H9 (cell line): ENCODE results near the gene ZAP70. TPM values are rescaled to one million over a fixed set of nuclear protein-coding genes. Genes with fewer than 3 reads are reported as not detected.

ENCODE experiments used
- DNase-seq: peaks from one replicate; pipeline ENCODE4 v3.0.0-alpha.2; 2017
- H2AFZ ChIP-seq: one replicate; pipeline ENCODE4 v1.6.1; 2013; ENCODE audit warnings: mild to moderate bottlenecking, low read length, control low read depth, moderate library complexity
- H2AK5ac ChIP-seq: 2 replicates; pipeline ENCODE4 v1.6.1; 2013; ENCODE audit warnings: low read length, control low read depth, mixed read lengths; ENCODE audit not compliant: insufficient read length
- H2BK120ac ChIP-seq: one replicate; pipeline ENCODE4 v1.6.1; 2013; ENCODE audit warnings: low read depth, mild to moderate bottlenecking, low read length, control low read depth, inconsistent platforms; ENCODE audit not compliant: poor library complexity, severe bottlenecking
- H2BK12ac ChIP-seq: 2 replicates; pipeline ENCODE4 v1.6.1; 2013; ENCODE audit warnings: low read length, control low read depth, mixed read lengths, low read depth; ENCODE audit not compliant: insufficient read length
- H2BK15ac ChIP-seq: 2 replicates; pipeline ENCODE4 v1.6.1; 2013; ENCODE audit warnings: low read depth, low read length, control low read depth
- H2BK20ac ChIP-seq: one replicate; pipeline ENCODE4 v1.6.1; 2013; ENCODE audit warnings: low read depth, mild to moderate bottlenecking, low read length, control low read depth, inconsistent platforms; ENCODE audit not compliant: poor library complexity, severe bottlenecking
- H2BK5ac ChIP-seq: 2 replicates; pipeline ENCODE4 v1.6.1; 2013; ENCODE audit warnings: low read length, control low read depth, mixed read lengths; ENCODE audit not compliant: insufficient read length
- H3K14ac ChIP-seq: 2 replicates; pipeline ENCODE4 v1.6.1; 2013; ENCODE audit warnings: low read length, control low read depth; ENCODE audit not compliant: insufficient read depth
- H3K18ac ChIP-seq: 2 replicates; pipeline ENCODE4 v1.6.1; 2013; ENCODE audit warnings: low read depth, mild to moderate bottlenecking, mixed read lengths, low read length, control low read depth; ENCODE audit not compliant: insufficient read length
- H3K23ac ChIP-seq: 2 replicates; pipeline ENCODE4 v1.6.1; 2013; ENCODE audit warnings: low read length, control low read depth, mixed read lengths, low read depth; ENCODE audit not compliant: insufficient read length
- H3K23me2 ChIP-seq: 2 replicates; pipeline ENCODE4 v1.6.1; 2013; ENCODE audit warnings: low read depth, mild to moderate bottlenecking, mixed read lengths, low read length, control low read depth; ENCODE audit not compliant: insufficient read length, poor library complexity, severe bottlenecking
- H3K27ac ChIP-seq: 2 replicates; pipeline ENCODE4 v1.5.1; 2013; ENCODE audit warnings: low read length, control low read depth, mixed read lengths, low read depth; ENCODE audit not compliant: insufficient read length
- H3K27me3 ChIP-seq: 2 replicates; pipeline ENCODE4 v1.6.1; 2013; ENCODE audit warnings: low read length, control low read depth, inconsistent platforms; ENCODE audit not compliant: insufficient read depth
- H3K4ac ChIP-seq: 2 replicates; pipeline ENCODE4 v1.6.1; 2013; ENCODE audit warnings: low read depth, mild to moderate bottlenecking, control low read depth, inconsistent platforms, low read length, moderate library complexity
- H3K4me1 ChIP-seq: 2 replicates; pipeline ENCODE4 v1.6.1; 2013; ENCODE audit warnings: low read length, control low read depth, inconsistent platforms; ENCODE audit not compliant: insufficient read depth
- H3K4me2 ChIP-seq: 2 replicates; pipeline ENCODE4 v1.6.1; 2013; ENCODE audit warnings: low read length, control low read depth, mixed read lengths; ENCODE audit not compliant: insufficient read length, insufficient read depth
- H3K56ac ChIP-seq: 2 replicates; pipeline ENCODE4 v1.6.1; 2013; ENCODE audit warnings: low read depth, mild to moderate bottlenecking, mixed read lengths, low read length, control low read depth; ENCODE audit not compliant: insufficient read length
- H3K79me1 ChIP-seq: 2 replicates; pipeline ENCODE4 v1.6.1; 2013; ENCODE audit warnings: low read depth, mild to moderate bottlenecking, moderate library complexity, low read length, control low read depth, inconsistent platforms; ENCODE audit not compliant: insufficient read depth, poor library complexity, severe bottlenecking
- H3K79me2 ChIP-seq: 2 replicates; pipeline ENCODE4 v1.6.1; 2013; ENCODE audit warnings: low read length, control low read depth, inconsistent platforms; ENCODE audit not compliant: insufficient read depth
- H3K9ac ChIP-seq: 2 replicates; pipeline ENCODE4 v1.6.1; 2013; ENCODE audit warnings: low read length, control low read depth, mixed read lengths; ENCODE audit not compliant: insufficient read length; ENCODE audit errors: extremely low read depth
- H3K9me3 ChIP-seq: one replicate; pipeline ENCODE4 v1.6.1; 2013; ENCODE audit warnings: low read depth, low read length, inconsistent platforms; ENCODE audit not compliant: control insufficient read depth
- H3T11ph ChIP-seq: one replicate; pipeline ENCODE4 v1.6.1; 2013; ENCODE audit warnings: mild to moderate bottlenecking, low read length, control low read depth, inconsistent platforms
- H4K20me1 ChIP-seq: one replicate; pipeline ENCODE4 v1.6.1; 2013; ENCODE audit not compliant: control insufficient read depth, insufficient read length, insufficient read depth
- H4K5ac ChIP-seq: 2 replicates; pipeline ENCODE4 v1.6.1; 2013; ENCODE audit warnings: low read depth, mild to moderate bottlenecking, mixed read lengths, low read length, control low read depth; ENCODE audit not compliant: insufficient read length
- H4K8ac ChIP-seq: replicated peaks from 2 replicates; pipeline ENCODE4 v1.6.1; 2013; ENCODE audit warnings: low read length, control low read depth, mixed read lengths, low read depth; ENCODE audit not compliant: insufficient read length
- H4K91ac ChIP-seq: 2 replicates; pipeline ENCODE4 v1.6.1; 2013; ENCODE audit warnings: low read depth, mild to moderate bottlenecking, moderate library complexity, mixed read lengths, low read length, control low read depth; ENCODE audit not compliant: insufficient read length
- H3K27ac Mint-ChIP-seq, 3 experiments: 2 replicates in 2 of 3; 3 replicates in 1 of 3; pipeline ENCODE4 v1.8.0; 2020 to 2021; ENCODE audit warnings: mixed read lengths in 3 of 3, mild to moderate bottlenecking in 1 of 3, moderate library complexity in 1 of 3
- H3K27me3 Mint-ChIP-seq: 2 replicates; pipeline ENCODE4 v1.8.0; 2021; ENCODE audit warnings: low read depth, mild to moderate bottlenecking, moderate library complexity, mixed read lengths
- H3K36me3 Mint-ChIP-seq, 3 experiments: 2 replicates in 2 of 3; 3 replicates in 1 of 3; pipeline ENCODE4 v1.8.0; 2020 to 2021; ENCODE audit warnings: low read depth in 3 of 3, mixed read lengths in 3 of 3; ENCODE audit not compliant: insufficient read depth in 1 of 3
- H3K4me1 Mint-ChIP-seq, 2 experiments: 2 replicates each; pipeline ENCODE4 v1.8.0; 2020; ENCODE audit warnings: mixed read lengths in 2 of 2
- H3K4me3 Mint-ChIP-seq, 2 experiments: 2 replicates in 1 of 2; 3 replicates in 1 of 2; pipeline ENCODE4 v1.8.0; 2020 to 2021; ENCODE audit warnings: mild to moderate bottlenecking in 2 of 2, mixed read lengths in 2 of 2, moderate library complexity in 1 of 2
- H3K9me3 Mint-ChIP-seq, 2 experiments: 2 replicates in 1 of 2; 3 replicates in 1 of 2; pipeline ENCODE4 v1.8.0; 2020; ENCODE audit warnings: mild to moderate bottlenecking in 2 of 2, mixed read lengths in 2 of 2, moderate library complexity in 1 of 2
- CTCF ChIP-seq: fragments of 200-600 bp; sonication (generic); conservative IDR thresholded peaks from 3 replicates; pipeline ENCODE4 v1.8.0; 2021; ENCODE audit warnings: antibody characterized with exemption, mild to moderate bottlenecking
- WGBS: extraction: QIAGEN DNeasy Blood & Tissue Kit; methylation state at CpG from one replicate; pipeline ENCODE4 v1.1.7; 2013; ENCODE audit warnings: missing lambda C conversion rate, low lambda C conversion rate, mixed read lengths; ENCODE audit not compliant: insufficient read length; ENCODE audit errors: extremely low coverage; 5-methylcytosine and 5-hydroxymethylcytosine counted together
- total RNA-seq: library from RNA; stranded (reverse); gene quantifications from 2 replicates; pipeline ENCODE4 v1.2.1, GENCODE V29; 2021

ZAP70 gene
- total RNA-seq, 1 experiment from 2014 or later: 0.24 TPM

DNA sequence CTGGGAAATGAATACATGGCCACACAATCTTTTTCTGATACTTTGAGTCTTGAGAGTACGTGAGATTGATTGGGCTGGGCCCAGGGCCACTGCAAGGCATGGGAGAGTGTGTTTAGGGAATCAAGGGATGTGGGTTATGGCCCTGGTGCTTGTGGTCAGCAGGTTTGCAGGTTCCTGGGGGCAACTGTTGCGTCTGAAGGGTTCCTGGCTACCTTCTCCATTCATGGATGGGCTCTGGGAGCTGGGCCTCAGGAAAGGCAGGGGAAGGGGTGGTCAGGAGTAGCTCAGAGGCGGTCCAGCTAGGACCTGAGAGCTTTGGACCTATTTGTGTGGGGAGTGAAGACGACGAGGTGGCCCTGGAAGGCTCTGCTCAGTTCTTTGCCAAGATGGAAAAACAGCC, 8.4 kb upstream of the ZAP70 start:
- no peaks in the 10 kb centered on the region for H3K79me2 ChIP-seq
- no peak overlapping the region for H3K14ac ChIP-seq
- H3K27ac ChIP-seq: no peak overlapping the region
- no peak overlapping the region for H2BK12ac ChIP-seq
- no peak overlapping the region for H2BK20ac ChIP-seq
- peaks cover 4% of the 10 kb centered on the region in 2 experiments for H3K4me1 Mint-ChIP-seq
- peak; percentile 10 for DNase-seq
- peaks cover 0 to 2% (median 0%) of the 10 kb centered on the region in 3 experiments; a peak in 2 of 7 replicates for H3K36me3 Mint-ChIP-seq
- H4K20me1 ChIP-seq: no peaks in the 10 kb centered on the region
- no peak overlapping the region for H3K18ac ChIP-seq
- no peak overlapping the region for H3K4me2 ChIP-seq
- H3K23ac ChIP-seq: no peak overlapping the region
- no peak overlapping the region for H2AFZ ChIP-seq
- H3K56ac ChIP-seq: no peak overlapping the region
- H4K91ac ChIP-seq: no peak overlapping the region
- no peaks in the 10 kb centered on the region for H3K27me3 ChIP-seq
- no peak overlapping the region for H2BK15ac ChIP-seq
- no peak overlapping the region; a peak in 1 of 5 replicates for H3K4me3 Mint-ChIP-seq
- WGBS: no CpG with 5 or more reads among the region's 5 CpGs
- H3K27me3 Mint-ChIP-seq: peaks cover 3% of the 10 kb centered on the region; the same call in 1 of the 2 replicates
- H3T11ph ChIP-seq: no peak overlapping the region
- no peak overlapping the region for H4K8ac ChIP-seq
- no peak overlapping the region for H4K5ac ChIP-seq
- H3K23me2 ChIP-seq: no peaks in the 10 kb centered on the region
- no peaks in the 10 kb centered on the region for H3K79me1 ChIP-seq
- no peak overlapping the region for H3K4ac ChIP-seq
- TF ChIP-seq CTCF: no peak
- no peak overlapping the region for H3K9ac ChIP-seq
- no peak overlapping the region for H2BK5ac ChIP-seq
- no peaks in the 10 kb centered on the region for H3K4me1 ChIP-seq
- no peaks in the 10 kb centered on the region for H3K9me3 ChIP-seq
- H2BK120ac ChIP-seq: no peak overlapping the region
- H3K9me3 Mint-ChIP-seq: peaks cover 0 to under 1% of the 10 kb centered on the region in 2 experiments; a peak in 1 of 5 replicates
- no peak overlapping the region for H3K27ac Mint-ChIP-seq
- no peak overlapping the region for H2AK5ac ChIP-seq
